H9 (cell line): ENCODE data around the gene R3HDM4. TPM values are rescaled to one million over a fixed set of nuclear protein-coding genes. Genes with fewer than 3 reads are reported as not detected.
A peak's percentile ranks its signal among the peaks of the same experiment; 100 is the strongest.

Experiments
- DNase-seq: peaks from one replicate; pipeline ENCODE4 v3.0.0-alpha.2; 2017
- H2AFZ ChIP-seq: one replicate; pipeline ENCODE4 v1.6.1; 2013; ENCODE audit warnings: mild to moderate bottlenecking, low read length, control low read depth, moderate library complexity
- H2AK5ac ChIP-seq: 2 replicates; pipeline ENCODE4 v1.6.1; 2013; ENCODE audit warnings: low read length, control low read depth, mixed read lengths; ENCODE audit not compliant: insufficient read length
- H2BK120ac ChIP-seq: one replicate; pipeline ENCODE4 v1.6.1; 2013; ENCODE audit warnings: low read depth, mild to moderate bottlenecking, low read length, control low read depth, inconsistent platforms; ENCODE audit not compliant: poor library complexity, severe bottlenecking
- H2BK12ac ChIP-seq: 2 replicates; pipeline ENCODE4 v1.6.1; 2013; ENCODE audit warnings: low read length, control low read depth, mixed read lengths, low read depth; ENCODE audit not compliant: insufficient read length
- H2BK15ac ChIP-seq: 2 replicates; pipeline ENCODE4 v1.6.1; 2013; ENCODE audit warnings: low read depth, low read length, control low read depth
- H2BK20ac ChIP-seq: one replicate; pipeline ENCODE4 v1.6.1; 2013; ENCODE audit warnings: low read depth, mild to moderate bottlenecking, low read length, control low read depth, inconsistent platforms; ENCODE audit not compliant: poor library complexity, severe bottlenecking
- H2BK5ac ChIP-seq: 2 replicates; pipeline ENCODE4 v1.6.1; 2013; ENCODE audit warnings: low read length, control low read depth, mixed read lengths; ENCODE audit not compliant: insufficient read length
- H3K14ac ChIP-seq: 2 replicates; pipeline ENCODE4 v1.6.1; 2013; ENCODE audit warnings: low read length, control low read depth; ENCODE audit not compliant: insufficient read depth
- H3K18ac ChIP-seq: 2 replicates; pipeline ENCODE4 v1.6.1; 2013; ENCODE audit warnings: low read depth, mild to moderate bottlenecking, mixed read lengths, low read length, control low read depth; ENCODE audit not compliant: insufficient read length
- H3K23ac ChIP-seq: 2 replicates; pipeline ENCODE4 v1.6.1; 2013; ENCODE audit warnings: low read length, control low read depth, mixed read lengths, low read depth; ENCODE audit not compliant: insufficient read length
- H3K23me2 ChIP-seq: 2 replicates; pipeline ENCODE4 v1.6.1; 2013; ENCODE audit warnings: low read depth, mild to moderate bottlenecking, mixed read lengths, low read length, control low read depth; ENCODE audit not compliant: insufficient read length, poor library complexity, severe bottlenecking
- H3K27ac ChIP-seq: 2 replicates; pipeline ENCODE4 v1.5.1; 2013; ENCODE audit warnings: low read length, control low read depth, mixed read lengths, low read depth; ENCODE audit not compliant: insufficient read length
- H3K27me3 ChIP-seq: 2 replicates; pipeline ENCODE4 v1.6.1; 2013; ENCODE audit warnings: low read length, control low read depth, inconsistent platforms; ENCODE audit not compliant: insufficient read depth
- H3K4ac ChIP-seq: 2 replicates; pipeline ENCODE4 v1.6.1; 2013; ENCODE audit warnings: low read depth, mild to moderate bottlenecking, control low read depth, inconsistent platforms, low read length, moderate library complexity
- H3K4me1 ChIP-seq: 2 replicates; pipeline ENCODE4 v1.6.1; 2013; ENCODE audit warnings: low read length, control low read depth, inconsistent platforms; ENCODE audit not compliant: insufficient read depth
- H3K4me2 ChIP-seq: 2 replicates; pipeline ENCODE4 v1.6.1; 2013; ENCODE audit warnings: low read length, control low read depth, mixed read lengths; ENCODE audit not compliant: insufficient read length, insufficient read depth
- H3K56ac ChIP-seq: 2 replicates; pipeline ENCODE4 v1.6.1; 2013; ENCODE audit warnings: low read depth, mild to moderate bottlenecking, mixed read lengths, low read length, control low read depth; ENCODE audit not compliant: insufficient read length
- H3K79me1 ChIP-seq: 2 replicates; pipeline ENCODE4 v1.6.1; 2013; ENCODE audit warnings: low read depth, mild to moderate bottlenecking, moderate library complexity, low read length, control low read depth, inconsistent platforms; ENCODE audit not compliant: insufficient read depth, poor library complexity, severe bottlenecking
- H3K79me2 ChIP-seq: 2 replicates; pipeline ENCODE4 v1.6.1; 2013; ENCODE audit warnings: low read length, control low read depth, inconsistent platforms; ENCODE audit not compliant: insufficient read depth
- H3K9ac ChIP-seq: 2 replicates; pipeline ENCODE4 v1.6.1; 2013; ENCODE audit warnings: low read length, control low read depth, mixed read lengths; ENCODE audit not compliant: insufficient read length; ENCODE audit errors: extremely low read depth
- H3K9me3 ChIP-seq: one replicate; pipeline ENCODE4 v1.6.1; 2013; ENCODE audit warnings: low read depth, low read length, inconsistent platforms; ENCODE audit not compliant: control insufficient read depth
- H3T11ph ChIP-seq: one replicate; pipeline ENCODE4 v1.6.1; 2013; ENCODE audit warnings: mild to moderate bottlenecking, low read length, control low read depth, inconsistent platforms
- H4K20me1 ChIP-seq: one replicate; pipeline ENCODE4 v1.6.1; 2013; ENCODE audit not compliant: control insufficient read depth, insufficient read length, insufficient read depth
- H4K5ac ChIP-seq: 2 replicates; pipeline ENCODE4 v1.6.1; 2013; ENCODE audit warnings: low read depth, mild to moderate bottlenecking, mixed read lengths, low read length, control low read depth; ENCODE audit not compliant: insufficient read length
- H4K8ac ChIP-seq: replicated peaks from 2 replicates; pipeline ENCODE4 v1.6.1; 2013; ENCODE audit warnings: low read length, control low read depth, mixed read lengths, low read depth; ENCODE audit not compliant: insufficient read length
- H4K91ac ChIP-seq: 2 replicates; pipeline ENCODE4 v1.6.1; 2013; ENCODE audit warnings: low read depth, mild to moderate bottlenecking, moderate library complexity, mixed read lengths, low read length, control low read depth; ENCODE audit not compliant: insufficient read length
- H3K27ac Mint-ChIP-seq, 3 experiments: 2 replicates in 2 of 3; 3 replicates in 1 of 3; pipeline ENCODE4 v1.8.0; 2020 to 2021; ENCODE audit warnings: mixed read lengths in 3 of 3, mild to moderate bottlenecking in 1 of 3, moderate library complexity in 1 of 3
- H3K27me3 Mint-ChIP-seq: 2 replicates; pipeline ENCODE4 v1.8.0; 2021; ENCODE audit warnings: low read depth, mild to moderate bottlenecking, moderate library complexity, mixed read lengths
- H3K36me3 Mint-ChIP-seq, 3 experiments: 2 replicates in 2 of 3; 3 replicates in 1 of 3; pipeline ENCODE4 v1.8.0; 2020 to 2021; ENCODE audit warnings: low read depth in 3 of 3, mixed read lengths in 3 of 3; ENCODE audit not compliant: insufficient read depth in 1 of 3
- H3K4me1 Mint-ChIP-seq, 2 experiments: 2 replicates each; pipeline ENCODE4 v1.8.0; 2020; ENCODE audit warnings: mixed read lengths in 2 of 2
- H3K4me3 Mint-ChIP-seq, 2 experiments: 2 replicates in 1 of 2; 3 replicates in 1 of 2; pipeline ENCODE4 v1.8.0; 2020 to 2021; ENCODE audit warnings: mild to moderate bottlenecking in 2 of 2, mixed read lengths in 2 of 2, moderate library complexity in 1 of 2
- H3K9me3 Mint-ChIP-seq, 2 experiments: 2 replicates in 1 of 2; 3 replicates in 1 of 2; pipeline ENCODE4 v1.8.0; 2020; ENCODE audit warnings: mild to moderate bottlenecking in 2 of 2, mixed read lengths in 2 of 2, moderate library complexity in 1 of 2
- WGBS: extraction: QIAGEN DNeasy Blood & Tissue Kit; methylation state at CpG from one replicate; pipeline ENCODE4 v1.1.7; 2013; ENCODE audit warnings: missing lambda C conversion rate, low lambda C conversion rate, mixed read lengths; ENCODE audit not compliant: insufficient read length; ENCODE audit errors: extremely low coverage; 5-methylcytosine and 5-hydroxymethylcytosine counted together
- total RNA-seq: library from RNA; stranded (reverse); gene quantifications from 2 replicates; pipeline ENCODE4 v1.2.1, GENCODE V29; 2021
- TF ChIP-seq, protein P1 (sequence below): fragments of 200-600 bp; sonication (generic); conservative IDR thresholded peaks from 3 replicates; pipeline ENCODE4 v1.8.0; 2021; ENCODE audit warnings: antibody characterized with exemption, mild to moderate bottlenecking

R3HDM4 gene
- total RNA-seq, 1 experiment from 2014 or later: 66.4 TPM

DNA sequence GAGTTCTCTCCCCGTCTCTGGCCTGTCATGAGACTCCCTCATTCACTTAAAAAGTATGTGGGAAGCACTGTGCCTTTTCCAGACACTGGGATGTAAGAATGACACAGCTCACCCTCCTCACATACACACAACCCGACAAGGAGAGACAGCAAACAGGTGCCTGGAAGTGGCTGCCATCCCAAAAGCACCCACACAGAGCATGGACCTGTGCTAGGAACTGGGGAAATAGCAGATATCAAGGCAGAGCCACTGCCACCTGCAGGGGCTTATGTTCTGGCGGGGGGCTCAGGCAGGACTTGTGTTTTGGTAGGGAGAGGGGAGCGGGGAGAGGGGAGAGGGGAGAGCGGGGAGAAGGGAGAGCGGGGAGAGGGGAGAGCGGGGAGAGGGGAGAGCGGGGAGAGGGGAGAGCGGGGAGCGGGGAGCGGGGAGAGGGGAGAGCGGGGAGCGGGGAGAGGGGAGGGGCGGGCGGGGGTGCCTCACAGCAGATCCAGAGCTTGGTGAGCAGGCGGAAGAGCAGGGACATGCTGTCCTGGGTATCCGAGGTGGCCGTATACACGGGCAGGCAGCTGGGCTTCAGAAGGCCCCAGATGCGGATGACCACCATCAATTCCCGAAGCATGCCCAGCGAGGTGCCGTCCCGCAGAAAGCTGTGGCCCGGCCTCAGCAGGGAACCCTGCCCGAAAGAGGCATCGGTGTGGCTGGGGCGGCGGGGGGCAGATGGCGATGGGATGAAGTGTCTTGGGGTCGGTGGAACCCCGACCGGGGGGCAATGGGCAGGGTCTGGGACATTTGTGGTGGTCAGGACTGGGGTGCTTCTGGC, 41.4 kb downstream of the R3HDM4 start:
- no peak overlapping the region for H4K91ac ChIP-seq
- no peak overlapping the region for H2BK120ac ChIP-seq
- no peak overlapping the region for H2BK12ac ChIP-seq
- H3K27me3 Mint-ChIP-seq: no peaks in the 10 kb centered on the region; the same call in 1 of the 2 replicates
- H3K4me2 ChIP-seq: peak overlapping the region; percentile 6
- H3T11ph ChIP-seq: no peak overlapping the region
- DNase-seq: peak; percentile 77
- no peak overlapping the region for H3K23ac ChIP-seq
- H3K56ac ChIP-seq: no peak overlapping the region
- no peak overlapping the region for H2BK15ac ChIP-seq
- H3K4ac ChIP-seq: no peak overlapping the region
- H3K79me2 ChIP-seq: no peaks in the 10 kb centered on the region
- no peaks in the 10 kb centered on the region for H3K79me1 ChIP-seq
- no peak overlapping the region for H3K18ac ChIP-seq
- no peaks in the 10 kb centered on the region for H4K20me1 ChIP-seq
- TF ChIP-seq, protein P1, sequence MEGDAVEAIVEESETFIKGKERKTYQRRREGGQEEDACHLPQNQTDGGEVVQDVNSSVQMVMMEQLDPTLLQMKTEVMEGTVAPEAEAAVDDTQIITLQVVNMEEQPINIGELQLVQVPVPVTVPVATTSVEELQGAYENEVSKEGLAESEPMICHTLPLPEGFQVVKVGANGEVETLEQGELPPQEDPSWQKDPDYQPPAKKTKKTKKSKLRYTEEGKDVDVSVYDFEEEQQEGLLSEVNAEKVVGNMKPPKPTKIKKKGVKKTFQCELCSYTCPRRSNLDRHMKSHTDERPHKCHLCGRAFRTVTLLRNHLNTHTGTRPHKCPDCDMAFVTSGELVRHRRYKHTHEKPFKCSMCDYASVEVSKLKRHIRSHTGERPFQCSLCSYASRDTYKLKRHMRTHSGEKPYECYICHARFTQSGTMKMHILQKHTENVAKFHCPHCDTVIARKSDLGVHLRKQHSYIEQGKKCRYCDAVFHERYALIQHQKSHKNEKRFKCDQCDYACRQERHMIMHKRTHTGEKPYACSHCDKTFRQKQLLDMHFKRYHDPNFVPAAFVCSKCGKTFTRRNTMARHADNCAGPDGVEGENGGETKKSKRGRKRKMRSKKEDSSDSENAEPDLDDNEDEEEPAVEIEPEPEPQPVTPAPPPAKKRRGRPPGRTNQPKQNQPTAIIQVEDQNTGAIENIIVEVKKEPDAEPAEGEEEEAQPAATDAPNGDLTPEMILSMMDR: no peak
- H3K36me3 Mint-ChIP-seq: peaks cover 27 to 58% (median 40%) of the 10 kb centered on the region in 3 experiments
- no peak overlapping the region for H4K5ac ChIP-seq
- no CpG with 5 or more reads among the region's 33 CpGs for WGBS
- no peak overlapping the region for H2AFZ ChIP-seq
- peaks cover 6 to 7% of the 10 kb centered on the region in 2 experiments for H3K9me3 Mint-ChIP-seq
- H3K9ac ChIP-seq: no peak overlapping the region
- H3K4me3 Mint-ChIP-seq: peak overlapping the region in 1 of 2 experiments; percentile 61; a peak in 2 of 5 replicates
- no peaks in the 10 kb centered on the region for H3K27me3 ChIP-seq
- no peaks in the 10 kb centered on the region for H3K4me1 ChIP-seq
- H4K8ac ChIP-seq: no peak overlapping the region
- H3K27ac ChIP-seq: no peak overlapping the region
- H2AK5ac ChIP-seq: no peak overlapping the region
- no peaks in the 10 kb centered on the region for H3K9me3 ChIP-seq
- no peak overlapping the region for H2BK5ac ChIP-seq
- H2BK20ac ChIP-seq: no peak overlapping the region
- H3K14ac ChIP-seq: no peak overlapping the region
- H3K4me1 Mint-ChIP-seq: peaks cover 6 to 20% of the 10 kb centered on the region in 2 experiments
- peak overlapping the region; percentile 25 to 81 (median 32); a peak in 3 of 7 replicates for H3K27ac Mint-ChIP-seq
- H3K23me2 ChIP-seq: no peaks in the 10 kb centered on the region
